Activated CD4-positive, alpha-beta T cell treated with anti-CD3 and anti-CD28 coated beads, Interleukin-2, amount 10 ng/mL, durations not matched to agents 7 days and 5 days (primary cell): ENCODE data around the gene FNDC3A. TPM values are rescaled to one million over a fixed set of nuclear protein-coding genes. Genes with fewer than 3 reads are reported as not detected.

Experiments used
- CTCF ChIA-PET: fragments of 350-600 bp; sonication (Branson Sonifier 250); formaldehyde crosslinking; loops from one replicate; lab custom pipeline; 2021; ENCODE audit warnings: antibody characterized with exemption; lab: Charles Lee
- POLR2A ChIA-PET: fragments of 350-600 bp; sonication (Branson Sonifier 250); formaldehyde crosslinking; loops from one replicate; lab custom pipeline; 2021; ENCODE audit warnings: antibody characterized with exemption; lab: Charles Lee
- DNase-seq: peaks from one replicate; pipeline ENCODE4 v3.0.0-alpha.2; 2020
- H3K27ac Mint-ChIP-seq: one replicate; pipeline ENCODE4 v1.8.0; 2021; ENCODE audit warnings: mild to moderate bottlenecking, moderate library complexity, mixed read lengths
- H3K27me3 Mint-ChIP-seq: one replicate; pipeline ENCODE4 v1.8.0; 2021; ENCODE audit warnings: mixed read lengths
- H3K36me3 Mint-ChIP-seq: one replicate; pipeline ENCODE4 v1.8.0; 2021; ENCODE audit warnings: low read depth, mixed read lengths
- H3K4me1 Mint-ChIP-seq: one replicate; pipeline ENCODE4 v1.8.0; 2021; ENCODE audit warnings: mixed read lengths
- H3K4me3 Mint-ChIP-seq: one replicate; pipeline ENCODE4 v1.8.0; 2021; ENCODE audit warnings: mild to moderate bottlenecking, moderate library complexity, mixed read lengths
- H3K9me3 Mint-ChIP-seq: one replicate; pipeline ENCODE4 v1.8.0; 2021; ENCODE audit warnings: mixed read lengths
- total RNA-seq, 2 experiments: library from RNA; stranded (reverse); gene quantifications; one replicate each; pipeline ENCODE4 v1.2.3, GENCODE V29; 2021

Gene FNDC3A
- total RNA-seq, 2 experiments from 2014 or later = 24.1 to 28.1 TPM

GRCh38 chr13:49247643-49248621, 272.2 kb downstream of the FNDC3A start, which contains the start of gene CDADC1:
CDADC1 (plus strand) TSS chr13:49247925; CDS start chr13:49248038, 113 bp downstream.
- Mint-ChIP-seq H3K4me3 (peak within 1 kb of the TSS; percentile 91), H3K36me3 (peaks cover 11% of the 10 kb centered on the region)
- POLR2A ChIA-PET = interaction anchor here (0.5 kb wide), 1 partner anchor 218 kb away, joined by 5 read pairs; no protein-coding TSS in a partner anchor

DNA sequence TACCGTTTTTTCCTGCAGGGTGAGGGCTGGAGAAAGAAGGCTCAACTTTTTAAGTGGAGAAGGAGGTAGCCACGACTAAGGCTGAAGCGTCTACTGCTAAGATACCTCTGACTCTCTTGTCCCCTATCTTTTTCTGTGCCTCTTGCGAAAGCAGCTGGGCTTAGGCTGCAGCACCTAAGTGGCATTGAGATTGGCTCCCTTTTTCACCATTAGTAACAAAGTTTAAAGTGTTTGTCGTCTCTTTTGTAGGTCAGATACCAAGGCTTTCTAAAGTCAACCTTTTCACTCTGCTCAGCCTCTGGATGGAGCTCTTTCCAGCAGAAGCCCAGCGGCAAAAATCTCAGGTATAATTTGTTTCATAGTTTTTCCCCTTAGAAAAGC, 272.9 kb downstream of the FNDC3A start:
- peaks cover 11% of the 10 kb centered on the region for H3K36me3 Mint-ChIP-seq
- H3K4me3 Mint-ChIP-seq = peak overlapping the region; percentile 91
- peak overlapping the region; percentile 97 for H3K27ac Mint-ChIP-seq
- peaks cover 40% of the 10 kb centered on the region for H3K4me1 Mint-ChIP-seq
- H3K27me3 Mint-ChIP-seq = peaks cover 13% of the 10 kb centered on the region
- no peaks in the 10 kb centered on the region for H3K9me3 Mint-ChIP-seq
- ChIA-PET POLR2A (no interaction called here), CTCF (interaction anchor here (1.9 to 2.3 kb wide), 3 partner anchors 9 to 39 kb away, joined by 4 to 11 read pairs (median 9); no protein-coding TSS in a partner anchor)
- no peak for DNase-seq

More at GRCh38 chr13:49247643-49248621, 272.2 kb downstream of the FNDC3A start, which contains the start of gene CDADC1:
- CTCF ChIA-PET = interaction anchor here (0.6 to 2.3 kb wide), 7 partner anchors 9 to 251 kb away, joined by 3 to 11 read pairs (median 4); no protein-coding TSS in a partner anchor
- Mint-ChIP-seq H3K27me3 (peaks cover 18% of the 10 kb centered on the region), H3K9me3 (no peaks in the 10 kb centered on the region), H3K4me1 (peaks cover 35% of the 10 kb centered on the region), H3K27ac (peak within 1 kb of the TSS; percentile 97)
- peak; percentile 93 for DNase-seq

- POLR2A ChIA-PET = no interaction called here
These were observed 275.6 kb downstream of the FNDC3A start for GRCh38 chr13:49251326-49251725.

GRCh38 chr13:49253310-49253709, 277.6 kb downstream of the FNDC3A start:
- Mint-ChIP-seq H3K9me3 (no peaks in the 10 kb centered on the region), H3K4me3 (no peak overlapping the region), H3K27ac (no peak overlapping the region), H3K36me3 (peaks cover 38% of the 10 kb centered on the region), H3K4me1 (peaks cover 52% of the 10 kb centered on the region), H3K27me3 (no peaks in the 10 kb centered on the region)
- ChIA-PET POLR2A (no interaction called here), CTCF (interaction anchor here (0.6 to 1.6 kb wide), 2 partner anchors 13 to 54 kb away, joined by 3 read pairs; no protein-coding TSS in a partner anchor)
- no peak for DNase-seq

More at GRCh38 chr13:49251326-49251725, 275.6 kb downstream of the FNDC3A start:
- H3K27me3 Mint-ChIP-seq = no peaks in the 10 kb centered on the region
- CTCF ChIA-PET = interaction anchor here (0.7 to 1.4 kb wide), 2 partner anchors 11 to 68 kb away, joined by 3 to 5 read pairs; no protein-coding TSS in a partner anchor
- no peak for DNase-seq
- H3K36me3 Mint-ChIP-seq = peaks cover 26% of the 10 kb centered on the region
- no peak overlapping the region for H3K4me3 Mint-ChIP-seq
- H3K4me1 Mint-ChIP-seq = peaks cover 51% of the 10 kb centered on the region
- no peaks in the 10 kb centered on the region for H3K9me3 Mint-ChIP-seq
- H3K27ac Mint-ChIP-seq = no peak overlapping the region

- Mint-ChIP-seq H3K27me3 (no peaks in the 10 kb centered on the region), H3K27ac (no peak overlapping the region), H3K4me1 (peaks cover 50% of the 10 kb centered on the region), H3K9me3 (no peaks in the 10 kb centered on the region), H3K36me3 (peaks cover 39% of the 10 kb centered on the region), H3K4me3 (no peak overlapping the region)
- POLR2A ChIA-PET = no interaction called here
- no peak for DNase-seq
- CTCF ChIA-PET = interaction anchor here (0.6 to 1.6 kb wide), 2 partner anchors 14 to 55 kb away, joined by 3 read pairs; no protein-coding TSS in a partner anchor
These were observed 278.3 kb downstream of the FNDC3A start for GRCh38 chr13:49254007-49254406.

DNA sequence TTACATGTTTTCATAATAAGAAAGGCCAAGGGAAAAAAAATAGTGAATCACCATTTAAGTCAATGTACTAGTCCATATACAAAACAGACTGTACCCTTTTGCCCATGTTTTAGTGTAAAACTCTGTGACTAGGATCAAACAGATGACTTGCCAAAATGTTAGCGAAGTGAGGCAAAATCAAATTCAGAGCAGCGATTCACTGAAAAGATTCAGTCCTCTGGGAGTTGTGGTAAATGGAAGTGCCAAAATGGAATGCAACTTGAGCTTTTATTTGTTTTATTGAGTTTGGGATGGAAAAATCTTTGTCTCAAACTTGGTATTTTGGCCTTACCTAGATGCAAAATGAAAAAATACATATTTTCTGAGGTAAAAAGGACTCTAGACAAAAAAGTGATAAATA, 281.1 kb downstream of the FNDC3A start:
- POLR2A ChIA-PET = no interaction called here
- Mint-ChIP-seq H3K4me1 (peaks cover 38% of the 10 kb centered on the region), H3K9me3 (no peaks in the 10 kb centered on the region), H3K27ac (no peak overlapping the region), H3K36me3 (peaks cover 54% of the 10 kb centered on the region), H3K4me3 (no peak overlapping the region), H3K27me3 (no peaks in the 10 kb centered on the region)
- CTCF ChIA-PET = interaction anchor here (1.7 kb wide), 1 partner anchor 9 kb away, joined by 11 read pairs; the partner anchor contains the start of gene CDADC1
- DNase-seq = no peak

GRCh38 chr13:49258089-49258796, 282.5 kb downstream of the FNDC3A start:
- H3K27ac Mint-ChIP-seq = peak overlapping the region; percentile 93
- peaks cover 54% of the 10 kb centered on the region for H3K36me3 Mint-ChIP-seq
- ChIA-PET POLR2A (no interaction called here), CTCF (interaction anchor here (0.9 to 1.7 kb wide), 2 partner anchors 10 kb away, joined by 3 to 11 read pairs; partner anchors contain the start of gene CDADC1)
- H3K9me3 Mint-ChIP-seq = no peaks in the 10 kb centered on the region
- peak overlapping the region; percentile 67 for H3K4me3 Mint-ChIP-seq
- no peaks in the 10 kb centered on the region for H3K27me3 Mint-ChIP-seq
- no peak for DNase-seq
- peaks cover 31% of the 10 kb centered on the region for H3K4me1 Mint-ChIP-seq

Other genes starting within 250 kb of the FNDC3A start
- not detected for gene MLNR, start 244.4 kb downstream of the FNDC3A start, total RNA-seq